BJ (cell line): ENCODE data around the gene BCL6B. TPM values are rescaled to one million over a fixed set of nuclear protein-coding genes. Genes with fewer than 3 reads are reported as not detected.
A peak's percentile ranks its signal among the peaks of the same experiment; 100 is the strongest.

ENCODE experiments used
- CTCF ChIA-PET: fragments of 350-600 bp; formaldehyde crosslinking; extraction: SDS; loops from one replicate; lab custom pipeline; 2021; ENCODE audit warnings: antibody characterized with exemption, inconsistent platforms; lab: Yijun Ruan, JAX
- POLR2A ChIA-PET: fragments of 300-600 bp; sonication (Branson Sonifier 250); formaldehyde crosslinking; extraction: SDS; loops from one replicate; lab custom pipeline; 2021; ENCODE audit warnings: antibody characterized with exemption; lab: Charles Lee
- DNase-seq: peaks from one replicate; pipeline ENCODE4 v3.0.0-alpha.2; 2011; ENCODE audit warnings: low read depth
- H3K27me3 ChIP-seq: 2 replicates; pipeline ENCODE4 v1.6.0; 2011; ENCODE audit warnings: low read length; ENCODE audit not compliant: control insufficient read depth, insufficient read depth
- H3K36me3 ChIP-seq: 2 replicates; pipeline ENCODE4 v1.5.1; 2011; ENCODE audit warnings: low read length; ENCODE audit not compliant: control insufficient read depth, insufficient read depth
- H3K4me3 ChIP-seq: 2 replicates; pipeline ENCODE4 v1.5.1; 2011; ENCODE audit warnings: low read depth, mild to moderate bottlenecking, control low read depth, low read length
- CTCF ChIP-seq: IDR thresholded peaks from 2 replicates; pipeline ENCODE4 v1.5.1; 2011; ENCODE audit warnings: low read depth, mild to moderate bottlenecking, control low read depth, inconsistent platforms, low read length, moderate library complexity; ENCODE audit not compliant: insufficient read depth
- polyA plus RNA-seq: library from polyadenylated mRNA; depleted of rRNA; stranded (reverse); fragments of >200 nt; gene quantifications from 2 replicates; pipeline ENCODE4 v1.2.3, GENCODE V29; 2011

Gene BCL6B
- polyA plus RNA-seq, 1 experiment: not detected

- H3K4me3 ChIP-seq: no peak overlapping the region
- no peaks in the 10 kb centered on the region for H3K36me3 ChIP-seq
- DNase-seq: no peak
- ChIA-PET CTCF (interaction anchor here (2.3 kb wide), 1 partner anchor 22 kb away, joined by 7 read pairs; no protein-coding TSS in a partner anchor), POLR2A (no interaction called here)
- TF ChIP-seq CTCF: no peak
- H3K27me3 ChIP-seq: peaks cover 2% of the 10 kb centered on the region; the same call in 1 of the 2 replicates
These were observed 3.7 kb downstream of the BCL6B start for GRCh38 chr17:7026471-7027115.

GRCh38 chr17:7027335-7027734 is 4.5 kb downstream of the BCL6B start:
- Histone ChIP-seq H3K36me3 (no peaks in the 10 kb centered on the region), H3K4me3 (no peak overlapping the region), H3K27me3 (peaks cover 2% of the 10 kb centered on the region; the same call in 1 of the 2 replicates)
- no peak for TF ChIP-seq CTCF
- ChIA-PET CTCF (interaction anchor here (0.8 to 1.5 kb wide), 2 partner anchors 8 to 113 kb away, joined by 3 read pairs; partner anchors contain the start of gene SLC16A13), POLR2A (no interaction called here)
- DNase-seq: no peak

- ChIA-PET POLR2A (no interaction called here), CTCF (interaction anchor here (1.5 kb wide), 1 partner anchor 8 kb away, joined by 5 read pairs; no protein-coding TSS in a partner anchor)
- H3K27me3 ChIP-seq: peaks cover 2% of the 10 kb centered on the region; the same call in 1 of the 2 replicates
- DNase-seq: no peak
- TF ChIP-seq CTCF: no peak
- H3K4me3 ChIP-seq: no peak overlapping the region
- no peaks in the 10 kb centered on the region for H3K36me3 ChIP-seq
These were observed 6.2 kb downstream of the BCL6B start for GRCh38 chr17:7029096-7029495.

GRCh38 chr17:7029659-7030058 is 6.8 kb downstream of the BCL6B start:
- DNase-seq: no peak
- no peaks in the 10 kb centered on the region for H3K36me3 ChIP-seq
- H3K4me3 ChIP-seq: no peak overlapping the region
- CTCF ChIA-PET: interaction anchor here (1.5 kb wide), 1 partner anchor 8 kb away, joined by 5 read pairs; no protein-coding TSS in a partner anchor
- POLR2A ChIA-PET: no interaction called here
- peaks cover 2% of the 10 kb centered on the region; the same call in 1 of the 2 replicates for H3K27me3 ChIP-seq
- TF ChIP-seq CTCF: no peak

- ChIA-PET POLR2A (interaction anchor here (0.6 kb wide), 1 partner anchor 17 kb away, joined by 5 read pairs; no protein-coding TSS in a partner anchor), CTCF (interaction anchor here (1.0 to 2.0 kb wide), 4 partner anchors 8 to 14 kb away, joined by 3 to 6 read pairs (median 6); partner anchors contain the start of gene BCL6B)
- Histone ChIP-seq H3K27me3 (no peaks in the 10 kb centered on the region), H3K4me3 (peak overlapping the region; percentile 74), H3K36me3 (no peaks in the 10 kb centered on the region)
- no peak for DNase-seq
- TF ChIP-seq CTCF: no peak
These were observed 12.2 kb downstream of the BCL6B start for GRCh38 chr17:7034955-7035590.
